Panc1 (cell line): ENCODE data around the gene MED31.

Experiments
- CTCF ChIP-seq: fragments of 450-650 bp; IDR thresholded peaks from 2 replicates; pipeline ENCODE4 v1.5.1; 2017; ENCODE audit warnings: mild to moderate bottlenecking
- POLR2AphosphoS5 ChIP-seq: IDR thresholded peaks from 2 replicates; pipeline ENCODE4 v1.6.1; 2012; ENCODE audit warnings: mild to moderate bottlenecking, low read depth, low read length, moderate library complexity
- SIN3A ChIP-seq: IDR thresholded peaks from 2 replicates; pipeline ENCODE4 v1.6.1; 2012; ENCODE audit warnings: low read depth, mild to moderate bottlenecking, low read length, moderate library complexity, borderline replicate concordance; ENCODE audit not compliant: insufficient read depth
- TCF7L2 ChIP-seq: IDR thresholded peaks from 2 replicates; pipeline ENCODE4 v1.6.1; 2011; ENCODE audit warnings: mild to moderate bottlenecking, low read depth, low read length, inconsistent platforms

- TF ChIP-seq CTCF (no peak), POLR2AphosphoS5 (no peak), TCF7L2 (no peak), SIN3A (no peak)
Observed at GRCh38 chr17:6666557-6666956, 15.2 kb upstream of the MED31 start.
